HFF-Myc (cell line): ENCODE measurements around the gene ZNF547.

Source experiments
- DNase-seq: peaks from one replicate; pipeline ENCODE4 v3.0.0-alpha.2; 2011; ENCODE audit warnings: low read depth; ENCODE audit errors: extremely low read depth
- H3K4me3 ChIP-seq: replicated peaks from 2 replicates; pipeline ENCODE4 v1.5.1; 2011; ENCODE audit warnings: low read depth, mild to moderate bottlenecking, control low read depth, low read length
- TF ChIP-seq, protein P1 (sequence below): IDR thresholded peaks from 2 replicates; pipeline ENCODE4 v1.5.1; 2012; ENCODE audit warnings: mild to moderate bottlenecking, low read depth, low read length, control low read depth; ENCODE audit errors: missing control alignments

The ZNF547 gene

DNA sequence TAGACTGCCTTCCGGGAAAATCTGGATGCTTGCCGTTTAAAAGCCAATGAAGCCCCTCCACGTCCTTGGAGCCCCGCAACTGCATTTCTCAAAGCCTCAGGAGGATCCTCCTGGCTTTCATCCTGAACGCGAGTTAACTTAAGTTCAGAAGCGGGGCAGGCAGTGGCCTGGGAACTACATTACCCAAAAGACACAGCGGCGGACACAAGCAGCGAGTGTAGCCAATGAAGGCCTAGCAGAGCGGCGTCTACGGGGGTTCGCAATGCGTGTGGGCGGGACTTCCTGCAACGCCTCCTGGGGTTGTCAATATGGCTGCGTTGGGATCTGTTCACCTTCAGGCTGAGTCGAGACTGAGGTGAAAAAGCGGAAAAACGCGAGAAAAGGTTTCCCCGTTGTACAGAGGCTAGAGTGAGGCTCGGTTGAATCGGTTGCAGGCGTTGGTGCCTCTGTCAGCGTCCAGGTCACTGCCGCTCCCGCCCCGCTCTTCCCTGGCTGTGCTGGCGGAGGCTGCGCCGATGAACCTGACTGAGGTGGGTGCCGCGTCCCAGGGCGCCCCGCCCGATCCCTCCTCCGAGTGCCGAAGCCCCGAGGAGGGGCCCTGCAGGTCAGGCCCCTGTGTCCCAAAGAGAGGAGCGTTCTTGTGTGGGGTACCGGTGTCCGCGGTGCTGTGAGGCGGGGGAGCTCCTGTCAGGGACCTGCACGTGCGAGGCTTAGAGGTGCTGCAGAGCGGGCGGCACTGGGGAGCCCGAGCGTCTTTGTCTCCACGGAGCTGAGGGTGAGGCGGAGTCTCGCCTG is 47.7 kb downstream of the ZNF547 start, which contains the start of gene ZNF17:
TSS of gene ZNF17 (plus strand) at position 285 of the 795 bp plus-strand sequence. CDS start 2,455 bp downstream, outside the sequence.
- peak; percentile 85 for DNase-seq
- TF ChIP-seq, protein P1, sequence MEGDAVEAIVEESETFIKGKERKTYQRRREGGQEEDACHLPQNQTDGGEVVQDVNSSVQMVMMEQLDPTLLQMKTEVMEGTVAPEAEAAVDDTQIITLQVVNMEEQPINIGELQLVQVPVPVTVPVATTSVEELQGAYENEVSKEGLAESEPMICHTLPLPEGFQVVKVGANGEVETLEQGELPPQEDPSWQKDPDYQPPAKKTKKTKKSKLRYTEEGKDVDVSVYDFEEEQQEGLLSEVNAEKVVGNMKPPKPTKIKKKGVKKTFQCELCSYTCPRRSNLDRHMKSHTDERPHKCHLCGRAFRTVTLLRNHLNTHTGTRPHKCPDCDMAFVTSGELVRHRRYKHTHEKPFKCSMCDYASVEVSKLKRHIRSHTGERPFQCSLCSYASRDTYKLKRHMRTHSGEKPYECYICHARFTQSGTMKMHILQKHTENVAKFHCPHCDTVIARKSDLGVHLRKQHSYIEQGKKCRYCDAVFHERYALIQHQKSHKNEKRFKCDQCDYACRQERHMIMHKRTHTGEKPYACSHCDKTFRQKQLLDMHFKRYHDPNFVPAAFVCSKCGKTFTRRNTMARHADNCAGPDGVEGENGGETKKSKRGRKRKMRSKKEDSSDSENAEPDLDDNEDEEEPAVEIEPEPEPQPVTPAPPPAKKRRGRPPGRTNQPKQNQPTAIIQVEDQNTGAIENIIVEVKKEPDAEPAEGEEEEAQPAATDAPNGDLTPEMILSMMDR = no peak
- H3K4me3 ChIP-seq = peak within 1 kb of the TSS; percentile 80

GRCh38 chr19:57419439-57419838 is 56.1 kb downstream of the ZNF547 start:
- TF ChIP-seq, protein P1 = no peak
- no peak for DNase-seq
- no peak overlapping the region for H3K4me3 ChIP-seq

GRCh38 chr19:57421037-57421436 is 57.7 kb downstream of the ZNF547 start:
- DNase-seq = no peak
- H3K4me3 ChIP-seq = no peak overlapping the region
- TF ChIP-seq, protein P1 = no peak
